ENCODE measurements around the gene TMEM40.

Gene TMEM40

GRCh38 chr3:12700800-12701199, 58.3 kb downstream of the TMEM40 start:
- TF ChIP-seq CTCF (conservative IDR thresholded peaks at IDR 0.05): no peak
- no peak overlapping the region for H3K27ac ChIP-seq

GRCh38 chr3:12695916-12696315, 63.1 kb downstream of the TMEM40 start:
- H3K27ac ChIP-seq: no peak overlapping the region
- no peak for TF ChIP-seq CTCF (conservative IDR thresholded peaks at IDR 0.05)

- no peak for TF ChIP-seq CTCF (conservative IDR thresholded peaks at IDR 0.05)
- no peak overlapping the region for H3K27ac ChIP-seq
Observed at GRCh38 chr3:12695112-12695511, 63.9 kb downstream of the TMEM40 start.

GRCh38 chr3:12692444-12692843, 66.6 kb downstream of the TMEM40 start:
- H3K27ac ChIP-seq: no peak overlapping the region
- no peak for TF ChIP-seq CTCF (conservative IDR thresholded peaks at IDR 0.05)

GRCh38 chr3:12689997-12690711, 68.9 kb downstream of the TMEM40 start:
- no peak for TF ChIP-seq CTCF (conservative IDR thresholded peaks at IDR 0.05)
- no peak overlapping the region for H3K27ac ChIP-seq

- H3K27ac ChIP-seq: no peak overlapping the region
- TF ChIP-seq CTCF (conservative IDR thresholded peaks at IDR 0.05): no peak
Observed at GRCh38 chr3:12687948-12688347, 71.1 kb downstream of the TMEM40 start.

- no peak overlapping the region for H3K27ac ChIP-seq
- TF ChIP-seq CTCF (conservative IDR thresholded peaks at IDR 0.05): no peak
Observed at GRCh38 chr3:12686096-12686495, 73.0 kb downstream of the TMEM40 start.

All from VCaP (cell line).